Vagina (tissue), 2 donors: Measurements from ENCODE around the gene PODXL2. TPM values are rescaled to one million over a fixed set of nuclear protein-coding genes. Genes with fewer than 3 reads are reported as not detected.

Source experiments
- DNase-seq, 2 donors: peaks; one replicate each; pipeline ENCODE4 v3.0.0-alpha.2; 2017; ENCODE audit errors: extremely low spot score in 2 of 2
- H3K27ac ChIP-seq: fragments of 200-600 bp; sonication (generic); one replicate; pipeline ENCODE4 v1.5.1; 2019
- H3K27me3 ChIP-seq: fragments of 200-600 bp; sonication (generic); one replicate; pipeline ENCODE4 v1.5.1; 2019
- H3K36me3 ChIP-seq, 2 donors: fragments of 200-600 bp; sonication (generic); one replicate each; pipeline ENCODE4 v1.5.1; 2017 to 2019
- H3K4me1 ChIP-seq: fragments of 200-600 bp; sonication (generic); one replicate; pipeline ENCODE4 v1.5.1; 2019
- H3K4me3 ChIP-seq, 2 donors: fragments of 200-600 bp; sonication (generic); 1 replicate in 1 of 2; 2 replicates in 1 of 2; pipeline ENCODE4 v1.5.1; 2016 to 2019
- H3K9me3 ChIP-seq: fragments of 200-600 bp; sonication (generic); one replicate; pipeline ENCODE4 v1.5.1; 2019
- CTCF ChIP-seq, 3 experiments: fragments of 450-650 bp in 2 of 3; fragments of 200-600 bp in 1 of 3; sonication (generic) in 1 of 3; IDR thresholded peaks; one replicate each; pipeline ENCODE4 v1.5.1; 2017 to 2019; ENCODE audit warnings: antibody characterized with exemption in 3 of 3, mild to moderate bottlenecking in 2 of 3, moderate library complexity in 2 of 3
- POLR2A ChIP-seq, 2 donors: fragments of 450-650 bp; IDR thresholded peaks; one replicate each; pipeline ENCODE4 v1.6.1; 2017; ENCODE audit warnings: antibody characterized with exemption in 2 of 2, mild to moderate bottlenecking in 2 of 2, moderate library complexity in 2 of 2
- POLR2AphosphoS5 ChIP-seq, 2 donors: sonication (generic); formaldehyde crosslinking; IDR thresholded peaks; one replicate each; pipeline ENCODE4 v1.9.0; 2017; ENCODE audit warnings: antibody characterized with exemption in 2 of 2, mild to moderate bottlenecking in 2 of 2, low read depth in 1 of 2; ENCODE audit not compliant: insufficient read depth in 1 of 2
- intact Hi-C: fragments of 100-400 bp; cut with DNase I; formaldehyde crosslinking; loops from one replicate; pipeline ENCODE4 v1.15.1; 2023
- total RNA-seq: library from RNA; depleted of rRNA; stranded (reverse); fragments of >200 nt; gene quantifications from one replicate; pipeline ENCODE4 v1.2.3, GENCODE V29; 2016

The PODXL2 gene
- total RNA-seq, 1 donor from 2014 or later, result 2.9 TPM

DNA sequence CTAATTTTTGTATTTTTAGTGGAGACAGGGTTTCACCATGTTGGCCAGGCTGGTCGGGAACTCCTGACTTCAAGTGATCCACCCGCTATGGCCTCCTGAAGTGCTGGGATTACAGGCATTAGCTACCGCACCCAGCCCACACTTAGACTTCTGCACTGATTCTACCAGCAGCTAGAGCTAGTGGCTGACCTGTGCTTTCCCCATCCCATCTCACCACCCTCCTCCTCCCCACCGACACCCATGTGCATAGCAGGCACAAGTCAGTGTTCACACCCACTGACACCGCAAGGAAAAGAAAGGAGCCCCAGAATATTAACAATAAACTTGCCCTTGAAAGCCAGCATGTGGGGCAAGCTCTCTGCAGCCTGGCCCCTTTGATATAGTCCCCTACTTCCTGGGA is 32.6 kb downstream of the PODXL2 start:
- Histone ChIP-seq H3K27ac (no peak overlapping the region), H3K9me3 (no peaks in the 10 kb centered on the region), H3K4me1 (no peaks in the 10 kb centered on the region), H3K36me3 (no peaks in the 10 kb centered on the region), H3K4me3 (no peak overlapping the region), H3K27me3 (no peaks in the 10 kb centered on the region)
- TF ChIP-seq POLR2AphosphoS5 (IDR thresholded peaks at IDR 0.05; ENCODE audit: insufficient read depth in 1 of 2, low read depth in 1 of 2), result no peak
- TF ChIP-seq POLR2A (IDR thresholded peaks at IDR 0.05), result no peak
- no peak for TF ChIP-seq CTCF (IDR thresholded peaks at IDR 0.05)
- intact Hi-C loops, result no loop called here
- DNase-seq, result no peak

- peak in 1 of 2 donors; percentile 61 for DNase-seq
- Histone ChIP-seq H3K36me3 (no peaks in the 10 kb centered on the region), H3K27ac (no peak overlapping the region), H3K9me3 (no peaks in the 10 kb centered on the region), H3K27me3 (no peaks in the 10 kb centered on the region), H3K4me1 (no peaks in the 10 kb centered on the region), H3K4me3 (no peak overlapping the region)
- intact Hi-C loops, result no loop called here
- no peak for TF ChIP-seq CTCF (IDR thresholded peaks at IDR 0.05)
- TF ChIP-seq POLR2AphosphoS5 (IDR thresholded peaks at IDR 0.05; ENCODE audit: insufficient read depth in 1 of 2, low read depth in 1 of 2), result no peak
- no peak for TF ChIP-seq POLR2A (IDR thresholded peaks at IDR 0.05)
Observed at GRCh38 chr3:127662001-127662469, 33.0 kb downstream of the PODXL2 start.

DNA sequence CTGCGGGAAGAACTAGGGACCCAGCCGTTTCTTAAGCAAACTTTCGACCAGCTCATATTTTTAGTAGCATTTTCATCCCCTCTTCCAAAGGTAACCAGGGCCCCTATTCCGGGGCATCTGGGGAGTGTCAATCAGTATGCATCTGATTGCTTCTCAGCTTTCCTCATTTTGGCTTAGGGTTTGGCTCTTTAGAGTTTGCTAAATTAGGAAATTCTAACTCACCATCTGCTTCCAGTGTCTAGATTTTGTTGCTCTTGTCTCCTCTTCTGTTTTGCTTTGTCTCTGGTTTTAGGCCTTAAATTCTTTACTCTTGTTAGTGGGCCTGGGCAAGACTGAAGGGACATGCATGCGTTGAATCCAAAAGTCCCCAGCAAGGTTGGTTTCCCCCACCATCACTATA is 34.2 kb downstream of the PODXL2 start:
- Histone ChIP-seq H3K36me3 (no peaks in the 10 kb centered on the region), H3K9me3 (no peaks in the 10 kb centered on the region), H3K4me3 (no peak overlapping the region), H3K27me3 (no peaks in the 10 kb centered on the region), H3K4me1 (no peaks in the 10 kb centered on the region), H3K27ac (no peak overlapping the region)
- intact Hi-C loops, result no loop called here
- no peak for TF ChIP-seq CTCF (IDR thresholded peaks at IDR 0.05)
- TF ChIP-seq POLR2A (IDR thresholded peaks at IDR 0.05), result no peak
- TF ChIP-seq POLR2AphosphoS5 (IDR thresholded peaks at IDR 0.05; ENCODE audit: insufficient read depth in 1 of 2, low read depth in 1 of 2), result no peak
- DNase-seq, result no peak

DNA sequence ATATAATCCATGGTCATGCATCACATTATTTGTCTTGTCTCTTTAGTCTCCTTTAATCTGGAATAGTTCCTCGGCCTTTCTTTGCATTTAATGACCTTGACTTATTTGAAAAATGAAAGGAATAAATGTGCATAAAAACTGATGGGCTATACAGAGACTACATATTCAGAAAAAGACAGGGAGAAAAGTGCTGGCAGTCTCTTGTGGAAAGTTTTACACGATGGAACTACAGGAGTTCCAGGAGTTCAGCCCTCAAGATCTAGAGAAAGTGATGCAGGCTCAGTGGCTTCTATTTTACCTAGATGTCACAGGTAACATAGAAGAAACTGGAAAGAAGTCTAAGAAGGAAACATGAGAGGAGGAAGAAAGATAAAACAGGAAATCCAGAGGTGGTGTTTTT is 36.2 kb downstream of the PODXL2 start:
- TF ChIP-seq CTCF (IDR thresholded peaks at IDR 0.05), result no peak
- no peak for TF ChIP-seq POLR2AphosphoS5 (IDR thresholded peaks at IDR 0.05; ENCODE audit: insufficient read depth in 1 of 2, low read depth in 1 of 2)
- TF ChIP-seq POLR2A (IDR thresholded peaks at IDR 0.05), result no peak
- DNase-seq, result no peak
- intact Hi-C loops, result no loop called here
- H3K4me1 ChIP-seq, result no peaks in the 10 kb centered on the region
- no peak overlapping the region for H3K27ac ChIP-seq
- H3K9me3 ChIP-seq, result no peaks in the 10 kb centered on the region
- no peaks in the 10 kb centered on the region for H3K27me3 ChIP-seq
- H3K36me3 ChIP-seq, result no peaks in the 10 kb centered on the region
- no peak overlapping the region for H3K4me3 ChIP-seq

- no peaks in the 10 kb centered on the region for H3K27me3 ChIP-seq
- H3K9me3 ChIP-seq, result no peaks in the 10 kb centered on the region
- TF ChIP-seq CTCF (IDR thresholded peaks at IDR 0.05), result no peak
- no peak for TF ChIP-seq POLR2A (IDR thresholded peaks at IDR 0.05)
- no peak for TF ChIP-seq POLR2AphosphoS5 (IDR thresholded peaks at IDR 0.05; ENCODE audit: insufficient read depth in 1 of 2, low read depth in 1 of 2)
- H3K4me1 ChIP-seq, result no peaks in the 10 kb centered on the region
- H3K36me3 ChIP-seq, result no peaks in the 10 kb centered on the region
- DNase-seq, result no peak
- H3K4me3 ChIP-seq, result no peak overlapping the region
- intact Hi-C loops, result no loop called here
- H3K27ac ChIP-seq, result no peak overlapping the region
Observed at GRCh38 chr3:127665586-127665985, 36.6 kb downstream of the PODXL2 start.
